Measurements from ENCODE around the gene NAGK.
"Not testable (repeated sequence)": the region's sequence is repeated elsewhere in the genome, so short reads cannot be mapped to it uniquely, and the experiment has no call there.

The NAGK gene

GRCh38 chr2:71070294-71071093 is 2.0 kb downstream of the NAGK start:
- peak; percentile 3 for DNase-seq

GRCh38 chr2:71071681-71072398 is 3.4 kb downstream of the NAGK start:
- DNase-seq = no peak

GRCh38 chr2:71072492-71072891 is 4.0 kb downstream of the NAGK start:
- DNase-seq = no peak

- DNase-seq = no peak
Measured at GRCh38 chr2:71073475-71073874, 5.0 kb downstream of the NAGK start.

DNA sequence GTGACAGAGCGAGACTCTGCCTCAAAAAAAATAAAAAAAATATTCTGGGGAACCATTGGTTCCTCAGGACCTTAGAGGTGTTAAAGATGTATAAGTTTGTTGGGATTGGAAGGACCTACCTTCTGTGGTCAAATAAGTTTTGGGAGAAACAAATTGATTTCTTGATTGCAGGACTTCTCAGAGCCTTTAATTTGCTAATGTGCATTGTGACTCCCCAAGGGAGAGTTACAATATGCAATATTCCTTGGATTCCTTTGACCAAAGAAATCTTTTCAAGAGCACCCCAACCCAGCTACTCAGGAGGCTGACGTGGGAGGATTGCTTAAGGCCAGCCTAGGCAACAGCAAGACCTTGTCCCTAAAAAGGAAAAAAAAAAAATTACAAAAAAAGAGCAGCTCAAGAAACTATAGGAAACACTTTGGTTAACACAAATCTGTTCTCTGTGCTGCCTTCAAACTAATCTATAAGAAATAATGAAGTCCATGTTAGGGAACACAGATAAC is 6.5 kb downstream of the NAGK start:
- DNase-seq = no peak

DNA sequence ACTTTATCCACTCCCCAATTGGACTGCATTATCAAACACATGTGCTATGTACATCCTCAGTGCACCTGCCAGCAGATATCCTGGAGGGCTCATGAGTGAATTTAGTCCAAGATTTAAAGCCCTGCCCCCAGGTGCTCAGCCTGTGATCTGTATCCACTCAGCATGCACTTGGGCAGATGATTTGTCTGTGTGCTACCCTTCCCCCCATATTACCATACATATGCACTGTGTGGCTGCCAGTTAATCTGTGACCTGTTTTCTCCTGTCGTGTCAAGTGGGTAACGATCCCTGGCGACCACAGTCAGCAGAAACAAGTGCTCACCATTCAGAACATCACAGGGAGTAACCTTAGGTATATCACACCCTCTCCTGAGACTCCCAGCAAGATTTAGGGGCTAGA is 10.2 kb downstream of the NAGK start:
- no peak for DNase-seq

GRCh38 chr2:71082402-71083252 is 14.2 kb downstream of the NAGK start:
- no peak for DNase-seq

DNA sequence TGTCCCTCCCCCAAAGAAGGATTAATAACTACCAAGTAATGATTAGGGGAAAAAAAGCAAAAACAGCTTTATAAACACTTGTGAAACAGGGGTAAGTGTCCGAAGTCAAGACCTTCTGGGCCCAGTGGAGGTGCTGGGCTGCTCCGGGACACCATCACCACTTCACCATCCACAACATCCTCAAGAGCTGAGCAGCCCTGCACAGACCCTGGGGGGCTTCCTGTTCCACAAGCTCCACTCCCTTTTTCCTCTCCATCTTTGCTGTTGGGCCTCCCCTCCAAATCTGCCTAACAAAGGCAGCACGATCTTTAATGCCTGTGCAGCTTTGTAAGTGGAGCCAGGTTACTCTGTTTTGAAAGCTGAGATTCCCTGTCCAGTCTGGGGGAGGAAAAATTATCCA is 14.8 kb downstream of the NAGK start:
- DNase-seq = not testable (repeated sequence)

DNA sequence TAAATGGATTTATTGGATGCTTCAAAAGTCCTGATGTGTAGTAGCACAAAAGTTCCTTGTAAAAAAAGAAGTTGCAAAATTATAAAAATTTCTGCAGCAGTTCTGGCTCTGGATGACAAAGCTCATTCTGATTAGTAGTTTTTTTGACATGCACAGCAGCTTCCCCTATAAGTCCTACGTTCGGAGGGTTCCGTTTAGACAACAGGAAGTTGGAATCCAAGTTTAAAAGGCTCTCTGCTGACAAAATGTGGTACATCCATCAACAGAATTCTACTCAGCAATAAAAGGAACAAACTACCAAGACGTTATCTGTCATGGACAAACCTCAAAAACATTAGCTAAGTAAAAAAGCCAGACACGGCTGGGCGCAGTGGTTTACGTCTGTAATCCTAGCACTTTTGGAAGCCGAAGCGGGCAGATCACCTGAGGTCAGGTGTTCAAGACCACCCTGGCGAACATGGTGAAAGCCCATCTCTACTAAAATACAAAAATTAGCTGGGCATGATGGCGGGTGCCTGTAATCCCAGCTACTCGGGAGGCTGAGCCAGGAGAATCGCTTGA is 15.4 kb downstream of the NAGK start:
- DNase-seq = not testable (repeated sequence)

- DNase-seq = not testable (repeated sequence)
Measured at GRCh38 chr2:71085325-71086003, 17.0 kb downstream of the NAGK start.

DNA sequence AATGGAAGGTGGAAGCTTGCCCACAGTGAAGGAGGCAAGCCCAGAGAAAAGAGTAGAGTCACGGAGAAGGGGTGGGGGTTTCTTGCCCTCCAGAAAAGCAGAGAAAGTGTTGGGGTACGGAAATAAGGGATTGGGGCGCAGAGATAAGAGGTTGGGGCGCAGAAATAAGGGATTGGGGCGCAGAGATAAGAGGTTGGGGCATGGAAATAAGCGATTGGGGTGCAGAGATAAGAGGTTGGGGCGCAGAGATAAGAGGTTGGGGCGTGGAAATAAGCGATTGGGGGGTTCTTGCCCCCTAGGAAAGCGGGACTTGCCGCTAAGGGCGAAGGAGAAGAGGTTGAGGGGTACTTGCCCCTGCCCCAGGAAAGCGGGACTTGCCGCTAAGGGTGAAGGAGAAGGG is 21.0 kb downstream of the NAGK start:
- not testable (repeated sequence) for DNase-seq

DNA sequence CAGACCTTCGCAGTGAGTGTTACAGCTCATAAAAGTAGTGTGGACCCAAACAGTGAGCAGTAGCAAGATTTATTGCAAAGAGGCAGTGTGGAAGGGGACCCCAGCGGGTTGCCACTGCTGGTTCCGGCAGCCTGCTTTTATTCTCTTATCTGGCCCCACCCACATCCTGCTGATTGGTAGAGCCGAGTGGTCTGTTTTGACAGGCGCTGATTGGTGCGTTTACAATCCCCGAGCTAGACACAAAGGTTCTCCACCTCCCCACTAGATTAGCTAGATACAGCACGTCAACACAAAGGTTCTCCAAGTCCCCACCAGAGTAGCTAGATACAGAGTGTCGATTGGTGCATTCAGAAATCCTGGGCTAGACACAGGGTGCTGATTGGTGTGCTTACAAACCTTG is 23.4 kb downstream of the NAGK start:
- DNase-seq = not testable (repeated sequence)

- not testable (repeated sequence) for DNase-seq
Measured at GRCh38 chr2:71092491-71093260, 24.2 kb downstream of the NAGK start.

DNA sequence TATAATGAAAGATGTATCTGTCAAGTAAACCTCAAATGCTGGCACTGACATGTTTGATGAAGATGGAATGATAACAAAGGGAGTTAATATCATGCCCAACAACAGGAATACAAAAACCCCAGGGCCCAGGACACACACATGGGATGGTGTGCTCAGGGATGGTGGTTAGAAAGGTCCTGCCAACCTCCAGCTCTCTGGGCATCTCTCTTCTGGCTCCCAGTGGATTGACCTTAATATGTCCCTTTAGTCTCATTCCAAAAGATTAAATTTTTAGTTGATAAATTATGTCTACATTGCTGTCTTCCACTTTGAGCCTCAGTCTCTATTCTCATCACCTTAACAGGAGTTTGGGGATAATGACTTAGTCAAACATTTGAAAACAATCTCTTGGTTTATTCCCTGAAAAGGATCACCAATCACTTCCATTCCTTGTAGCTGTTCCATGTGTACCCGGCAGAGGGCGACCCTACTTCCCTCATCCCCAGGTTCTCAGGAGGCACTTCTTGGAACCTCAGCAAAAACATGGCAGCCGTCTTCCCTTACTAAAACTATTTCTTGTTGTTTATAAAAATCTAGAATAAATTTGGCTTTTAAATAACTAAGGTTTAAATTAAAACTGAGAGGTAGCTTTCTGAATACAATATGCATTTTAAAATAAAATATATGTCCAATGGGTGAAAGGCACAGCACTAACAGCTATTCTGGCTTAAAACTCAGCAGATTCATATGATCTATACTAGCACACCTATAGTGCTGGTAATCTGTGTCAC is 31.9 kb downstream of the NAGK start:
- peak; percentile 42 for DNase-seq

- DNase-seq = no peak
Measured at GRCh38 chr2:71101656-71102055, 33.2 kb downstream of the NAGK start.

- no peak for DNase-seq
Measured at GRCh38 chr2:71102981-71103681, 34.7 kb downstream of the NAGK start.

- DNase-seq = no peak
Measured at GRCh38 chr2:71103809-71104208, 35.4 kb downstream of the NAGK start.

DNA sequence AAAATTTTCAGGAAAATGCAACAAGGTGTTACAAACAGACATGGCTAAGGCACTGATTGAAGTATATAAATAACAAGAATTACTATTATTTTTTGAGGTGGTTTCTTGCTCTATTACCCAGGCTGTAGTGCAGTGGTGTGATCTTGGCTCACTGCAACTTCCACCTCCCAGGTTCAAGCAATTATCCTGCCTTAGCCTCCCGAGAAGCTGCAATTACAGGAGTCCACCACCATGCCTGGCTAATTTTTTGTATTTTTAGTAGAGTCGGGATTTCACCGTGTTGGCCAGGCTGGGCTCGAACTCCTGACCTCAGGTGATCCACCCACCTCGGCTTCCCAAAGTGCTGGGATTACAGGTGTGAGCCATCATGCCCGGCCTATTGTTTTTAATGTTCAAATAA is 38.0 kb downstream of the NAGK start:
- DNase-seq = not testable (repeated sequence)

DNA sequence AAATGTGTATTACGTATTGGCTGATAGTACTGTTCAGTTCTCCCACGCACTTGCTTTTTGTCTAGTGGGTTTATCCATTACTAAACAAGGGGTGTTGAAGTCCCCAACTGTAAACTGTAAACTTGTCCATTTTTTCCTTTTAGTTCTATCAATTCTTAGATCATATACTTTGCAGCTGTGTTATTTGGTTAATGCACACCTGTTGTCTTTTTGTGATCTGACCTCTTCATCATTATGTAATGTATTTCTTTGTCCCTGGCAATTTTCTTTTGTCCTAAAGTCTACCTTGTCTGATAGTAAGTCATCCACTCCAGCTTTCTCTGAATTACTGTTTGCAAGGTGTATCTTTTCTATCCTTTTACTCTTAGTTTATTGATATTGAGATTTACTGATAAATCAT is 39.6 kb downstream of the NAGK start:
- DNase-seq = no peak

- DNase-seq = no peak
Measured at GRCh38 chr2:71113843-71114242, 45.4 kb downstream of the NAGK start.

Measured in DMS 273 treated with DMSO at 0.1 percent for 48 hours (cell line).